Parathyroid adenoma (tissue), 2 donors: Measurements from ENCODE around the gene PVRIG.
"Not testable (repeated sequence)": the region's sequence is repeated elsewhere in the genome, so short reads cannot be mapped to it uniquely, and the experiment has no call there.

ENCODE experiments used
- H2AFZ ChIP-seq: fragments of 300-600 bp; sonication (generic); one replicate; pipeline ENCODE4 v1.7.0; 2017; ENCODE audit warnings: antibody characterized with exemption, mild to moderate bottlenecking
- H3K27ac ChIP-seq: fragments of 300-600 bp; sonication (generic); one replicate; pipeline ENCODE4 v1.7.0; 2017
- H3K27me3 ChIP-seq: fragments of 300-600 bp; sonication (generic); one replicate; pipeline ENCODE4 v1.7.0; 2017; ENCODE audit warnings: low read length; ENCODE audit not compliant: control insufficient read depth, insufficient read depth
- H3K36me3 ChIP-seq: fragments of 300-600 bp; sonication (generic); one replicate; pipeline ENCODE4 v1.7.0; 2017; ENCODE audit warnings: low read length; ENCODE audit not compliant: control insufficient read depth, insufficient read depth
- H3K4me1 ChIP-seq: fragments of 300-600 bp; sonication (generic); one replicate; pipeline ENCODE4 v1.7.0; 2017; ENCODE audit warnings: control low read depth
- H3K4me2 ChIP-seq: fragments of 300-600 bp; sonication (generic); one replicate; pipeline ENCODE4 v1.7.0; 2017; ENCODE audit warnings: low read length
- H3K4me3 ChIP-seq: fragments of 300-600 bp; sonication (generic); one replicate; pipeline ENCODE4 v1.7.0; 2017; ENCODE audit warnings: low read depth, low read length
- H3K79me2 ChIP-seq: fragments of 300-600 bp; sonication (generic); one replicate; pipeline ENCODE4 v1.7.0; 2017; ENCODE audit warnings: control low read depth
- H3K9ac ChIP-seq: fragments of 300-600 bp; sonication (generic); one replicate; pipeline ENCODE4 v1.7.0; 2017; ENCODE audit warnings: mild to moderate bottlenecking
- H3K9me3 ChIP-seq: fragments of 300-600 bp; sonication (generic); one replicate; pipeline ENCODE4 v1.7.0; 2017; ENCODE audit warnings: low read length; ENCODE audit not compliant: control insufficient read depth
- CTCF ChIP-seq: fragments of 300-600 bp; sonication (generic); IDR thresholded peaks from one replicate; pipeline ENCODE4 v1.7.0; 2017; ENCODE audit warnings: antibody characterized with exemption, mild to moderate bottlenecking
- donor health status: primary hyperparathyroidism.

Gene PVRIG

GRCh38 chr7:100244988-100245605 is 25.3 kb downstream of the PVRIG start:
- peaks cover 52% of the 10 kb centered on the region for H3K79me2 ChIP-seq
- H3K27ac ChIP-seq, result not testable (repeated sequence)

GRCh38 chr7:100246121-100246864 is 26.5 kb downstream of the PVRIG start:
- H3K27ac ChIP-seq, result peak overlapping the region; percentile 82
- H3K4me2 ChIP-seq, H2AFZ ChIP-seq, H3K27me3 ChIP-seq, H3K36me3 ChIP-seq, H3K9me3 ChIP-seq, H3K4me3 ChIP-seq, H3K9ac ChIP-seq: not testable (repeated sequence)
- H3K4me1 ChIP-seq, result peaks cover 26% of the 10 kb centered on the region
- H3K79me2 ChIP-seq, result peaks cover 45% of the 10 kb centered on the region

More at GRCh38 chr7:100244988-100245605, 25.3 kb downstream of the PVRIG start:
- H3K36me3 ChIP-seq, H3K4me3 ChIP-seq, H3K9ac ChIP-seq, H3K4me2 ChIP-seq, H3K27me3 ChIP-seq, H2AFZ ChIP-seq, H3K9me3 ChIP-seq: not testable (repeated sequence)
- peaks cover 26% of the 10 kb centered on the region for H3K4me1 ChIP-seq

GRCh38 chr7:100246865-100247137 is 27.1 kb downstream of the PVRIG start:
- peaks cover 26% of the 10 kb centered on the region for H3K4me1 ChIP-seq
- H3K4me2 ChIP-seq, H2AFZ ChIP-seq, H3K27me3 ChIP-seq, H3K9ac ChIP-seq, H3K36me3 ChIP-seq, H3K4me3 ChIP-seq, H3K9me3 ChIP-seq: not testable (repeated sequence)
- peak overlapping the region; percentile 82 for H3K27ac ChIP-seq
- H3K79me2 ChIP-seq, result peaks cover 42% of the 10 kb centered on the region

GRCh38 chr7:100247152-100247757 is 27.5 kb downstream of the PVRIG start:
- Histone ChIP-seq H3K36me3 (no peaks in the 10 kb centered on the region), H3K4me2 (peak overlapping the region; percentile 51), H3K9ac (no peak overlapping the region), H3K79me2 (peaks cover 40% of the 10 kb centered on the region), H3K27me3 (no peaks in the 10 kb centered on the region), H2AFZ (peak overlapping the region; percentile 41), H3K4me3 (peak overlapping the region; percentile 16), H3K27ac (peak overlapping the region; percentile 82), H3K9me3 (no peaks in the 10 kb centered on the region), H3K4me1 (peaks cover 26% of the 10 kb centered on the region)
- TF ChIP-seq CTCF, result peak; percentile 20

GRCh38 chr7:100248483-100248882 is 28.7 kb downstream of the PVRIG start:
- Histone ChIP-seq H3K9ac (no peak overlapping the region), H2AFZ (no peak overlapping the region), H3K27ac (peak overlapping the region; percentile 82), H3K4me3 (no peak overlapping the region), H3K4me1 (peaks cover 26% of the 10 kb centered on the region), H3K27me3 (no peaks in the 10 kb centered on the region), H3K9me3 (no peaks in the 10 kb centered on the region), H3K4me2 (no peak overlapping the region), H3K36me3 (no peaks in the 10 kb centered on the region), H3K79me2 (peaks cover 37% of the 10 kb centered on the region)
- no peak for TF ChIP-seq CTCF

- no peak for TF ChIP-seq CTCF
- Histone ChIP-seq H3K36me3 (no peaks in the 10 kb centered on the region), H3K9ac (no peak overlapping the region)
These were observed 37.3 kb downstream of the PVRIG start for GRCh38 chr7:100257017-100257416.

GRCh38 chr7:100259984-100260383 is 40.2 kb downstream of the PVRIG start:
- H3K27me3 ChIP-seq, H3K27ac ChIP-seq, H2AFZ ChIP-seq, H3K4me3 ChIP-seq, H3K9ac ChIP-seq, H3K4me2 ChIP-seq, H3K4me1 ChIP-seq, H3K36me3 ChIP-seq, H3K9me3 ChIP-seq: not testable (repeated sequence)
- H3K79me2 ChIP-seq, result peaks cover 55% of the 10 kb centered on the region

More at GRCh38 chr7:100257017-100257416, 37.3 kb downstream of the PVRIG start:
- no peaks in the 10 kb centered on the region for H3K27me3 ChIP-seq
- H3K79me2 ChIP-seq, result peaks cover 40% of the 10 kb centered on the region
- H3K4me1 ChIP-seq, result no peaks in the 10 kb centered on the region
- no peak overlapping the region for H3K27ac ChIP-seq
- no peak overlapping the region for H3K4me3 ChIP-seq
- H3K4me2 ChIP-seq, result no peak overlapping the region
- no peaks in the 10 kb centered on the region for H3K9me3 ChIP-seq
- no peak overlapping the region for H2AFZ ChIP-seq

GRCh38 chr7:100262896-100263295 is 43.1 kb downstream of the PVRIG start:
- H3K36me3 ChIP-seq, H3K4me3 ChIP-seq, H3K9me3 ChIP-seq, H3K27me3 ChIP-seq, H3K27ac ChIP-seq, H3K4me2 ChIP-seq, H2AFZ ChIP-seq, H3K9ac ChIP-seq: not testable (repeated sequence)
- Histone ChIP-seq H3K79me2 (peaks cover 77% of the 10 kb centered on the region), H3K4me1 (peaks cover 15% of the 10 kb centered on the region)
